A549 (cell line): Measurements from ENCODE around the gene SUV39H1.

Source experiments
- CTCF ChIP-seq: fragments of >200 bp; sonication (Bioruptor Twin); formaldehyde crosslinking; IDR thresholded peaks from 3 replicates; pipeline ENCODE4 v1.5.1; 2016
- ESRRA ChIP-seq: fragments of 150-350 bp; IDR thresholded peaks from 2 replicates; pipeline ENCODE4 v1.6.1; 2014; ENCODE audit warnings: mild to moderate bottlenecking, low read length, borderline replicate concordance

GRCh38 chrX:48667509-48667908, 29.0 kb upstream of the SUV39H1 start:
- no peak for TF ChIP-seq CTCF
- TF ChIP-seq ESRRA: no peak
